ENCODE data around the gene LHPP.
A peak's percentile ranks its signal among the peaks of the same experiment; 100 is the strongest.

The LHPP gene

DNA sequence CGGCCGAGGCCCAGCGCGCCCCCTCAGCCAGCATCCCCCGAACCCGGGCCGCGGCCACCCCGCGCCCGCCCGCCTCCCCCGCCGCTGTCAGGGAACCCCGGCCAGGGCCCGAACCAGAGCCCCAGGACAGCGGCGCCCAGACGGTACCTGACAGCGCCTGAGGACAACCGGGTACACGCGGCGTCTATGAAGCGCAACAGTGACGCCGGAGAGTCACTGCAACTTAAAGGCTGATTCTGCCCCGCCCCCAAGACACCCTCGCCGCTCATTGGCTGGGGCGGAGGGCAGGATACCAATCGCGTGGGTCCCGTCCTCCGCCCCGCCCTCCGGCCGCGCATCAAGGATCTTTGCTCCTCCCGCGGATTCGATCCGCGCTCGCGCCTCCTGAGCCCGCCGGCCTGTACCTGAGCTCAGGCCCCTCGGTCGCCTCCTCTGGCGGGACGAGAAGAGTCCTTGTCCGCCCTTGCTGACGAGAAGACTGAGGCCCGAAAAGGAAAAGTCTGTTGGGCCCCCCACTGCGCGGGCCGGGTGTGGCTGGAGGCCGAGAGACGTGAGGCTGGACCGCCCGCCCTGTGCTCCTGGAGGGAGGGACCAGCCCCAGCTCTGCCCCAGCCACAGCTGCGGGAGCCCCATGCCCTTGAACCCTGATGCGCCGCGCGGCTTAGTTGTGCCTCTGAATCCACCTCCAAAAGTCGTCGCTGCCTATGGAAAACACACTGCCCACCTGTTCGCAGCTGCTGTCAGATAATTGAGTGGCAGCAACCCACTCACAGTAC is 42.7 kb upstream of the LHPP start, which contains the start of gene OAT:
TSS of gene OAT (minus strand) at position 198 of the 776 bp plus-strand sequence. CDS start 6,752 bp downstream, outside the sequence.
- POLR2A ChIA-PET (ENCODE audit: low non-redundant PET), result interaction anchor here (0.7 to 1.0 kb wide), 3 partner anchors 43 to 415 kb away, joined by 3 to 6 read pairs (median 4); partner anchors contain the start of gene LHPP
- CTCF ChIA-PET, result interaction anchor here (0.6 to 1.2 kb wide), 5 partner anchors 11 to 245 kb away, joined by 3 to 4 read pairs (median 3); no protein-coding TSS in a partner anchor

GRCh38 chr10:124419635-124420034 is 42.0 kb upstream of the LHPP start:
- no peak for DNase-seq (ENCODE audit: low spot score)
- H3K27ac ChIP-seq, result peak overlapping the region; percentile 80
- no peak for TF ChIP-seq CTCF (conservative IDR thresholded peaks at IDR 0.05; ENCODE audit: low read depth)
- ChIA-PET CTCF (interaction anchor here (0.6 to 1.2 kb wide), 4 partner anchors 9 to 335 kb away, joined by 3 to 5 read pairs (median 4); no protein-coding TSS in a partner anchor), POLR2A (ENCODE audit: low non-redundant PET) (no interaction called here)

More for the DNA sequence above, 42.7 kb upstream of the LHPP start, which contains the start of gene OAT:
- TF ChIP-seq CTCF (conservative IDR thresholded peaks at IDR 0.05; ENCODE audit: low read depth), result peak; percentile 35; the same call in 1 of the 2 replicates
- peak within 1 kb of the TSS; percentile 80 for H3K27ac ChIP-seq
- DNase-seq (ENCODE audit: low spot score), result peak; percentile 99

GRCh38 chr10:124420254-124420653 is 41.4 kb upstream of the LHPP start:
- ChIA-PET POLR2A (ENCODE audit: low non-redundant PET) (no interaction called here), CTCF (interaction anchor here (0.6 to 1.2 kb wide), 2 partner anchors 31 to 335 kb away, joined by 4 read pairs; no protein-coding TSS in a partner anchor)
- no peak overlapping the region for H3K27ac ChIP-seq
- no peak for TF ChIP-seq CTCF (conservative IDR thresholded peaks at IDR 0.05; ENCODE audit: low read depth)
- DNase-seq (ENCODE audit: low spot score), result no peak

DNA sequence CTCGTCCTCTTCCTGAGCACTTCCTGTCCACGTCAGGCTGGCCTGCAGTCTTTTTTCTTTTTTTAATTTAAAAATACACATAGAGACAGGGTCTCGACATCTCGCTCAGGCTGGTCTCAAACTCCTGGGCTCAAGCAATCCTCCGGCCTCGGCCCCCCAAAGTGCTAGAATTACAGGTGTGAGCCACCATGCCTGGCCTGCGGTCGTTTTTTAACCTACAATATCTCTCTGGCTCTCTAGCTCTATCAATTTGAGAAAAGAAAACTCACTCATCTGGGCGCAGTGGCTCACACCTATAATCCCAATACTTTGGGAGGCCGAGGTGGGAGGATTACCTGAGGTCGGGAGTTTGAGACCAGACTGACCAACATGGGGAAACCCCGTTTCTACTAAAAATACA is 38.9 kb upstream of the LHPP start:
- DNase-seq (ENCODE audit: low spot score), result no peak
- H3K27ac ChIP-seq, result no peak overlapping the region
- TF ChIP-seq CTCF (conservative IDR thresholded peaks at IDR 0.05; ENCODE audit: low read depth), result no peak
- CTCF ChIA-PET, result no interaction called here
- POLR2A ChIA-PET (ENCODE audit: low non-redundant PET), result no interaction called here

- no peak for DNase-seq (ENCODE audit: low spot score)
- CTCF ChIA-PET, result interaction anchor here (0.7 kb wide), 1 partner anchor 272 kb away, joined by 3 read pairs; no protein-coding TSS in a partner anchor
- POLR2A ChIA-PET (ENCODE audit: low non-redundant PET), result interaction anchor here (0.6 kb wide), 1 partner anchor 735 kb away, joined by 3 read pairs; no protein-coding TSS in a partner anchor
- H3K27ac ChIP-seq, result no peak overlapping the region
- TF ChIP-seq CTCF (conservative IDR thresholded peaks at IDR 0.05; ENCODE audit: low read depth), result no peak
Observed at GRCh38 chr10:124423813-124424212, 37.8 kb upstream of the LHPP start.

DNA sequence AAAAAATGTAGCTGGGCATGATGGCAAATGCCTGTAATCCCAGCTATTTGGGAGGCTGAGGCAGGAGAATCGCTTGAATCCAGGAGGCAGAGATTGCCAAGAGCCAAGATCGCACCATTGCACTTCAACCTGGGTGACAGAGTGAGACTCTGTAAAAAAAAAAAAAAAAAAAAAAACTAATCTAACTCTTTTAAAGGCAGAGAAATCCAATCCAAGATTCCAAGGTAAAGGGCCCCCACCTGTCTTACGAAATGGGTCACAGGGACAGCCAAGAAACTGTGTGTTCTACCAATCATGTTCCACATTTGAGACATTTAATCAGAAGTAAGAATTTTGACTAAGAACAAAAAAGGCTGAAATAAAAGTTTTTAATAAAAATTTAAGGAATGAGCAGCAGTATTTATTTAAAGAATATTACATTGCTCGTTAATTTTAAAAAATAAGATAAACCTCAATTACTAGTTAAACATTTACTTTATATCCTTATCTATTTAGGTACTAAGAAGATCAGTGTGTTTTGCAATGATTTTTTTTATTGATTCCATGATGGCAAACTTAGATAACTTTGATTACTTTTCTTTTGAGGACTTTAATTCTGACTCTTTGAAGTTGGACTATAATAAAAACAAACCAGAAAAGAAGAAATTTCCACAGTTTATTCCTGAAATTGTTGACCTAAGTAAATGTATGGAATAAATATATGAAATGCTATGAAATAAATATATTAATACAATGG is 36.2 kb upstream of the LHPP start:
- POLR2A ChIA-PET (ENCODE audit: low non-redundant PET), result no interaction called here
- TF ChIP-seq CTCF (conservative IDR thresholded peaks at IDR 0.05; ENCODE audit: low read depth), result no peak
- H3K27ac ChIP-seq, result no peak overlapping the region
- DNase-seq (ENCODE audit: low spot score), result no peak
- CTCF ChIA-PET, result no interaction called here

All from RWPE1 (cell line).